IPS-20b (cell line): ENCODE results near the gene LHX2.

Source experiments
- H3K27ac ChIP-seq: one replicate; pipeline ENCODE4 v1.5.1; 2013; ENCODE audit warnings: low read length
- H3K27me3 ChIP-seq: 2 replicates; pipeline ENCODE4 v1.6.1; 2013; ENCODE audit warnings: mild to moderate bottlenecking, low read length, inconsistent platforms; ENCODE audit not compliant: insufficient read depth
- H3K36me3 ChIP-seq: 2 replicates; pipeline ENCODE4 v1.6.1; 2013; ENCODE audit warnings: low read depth, mild to moderate bottlenecking, inconsistent platforms, low read length, moderate library complexity; ENCODE audit not compliant: insufficient read depth
- H3K4me1 ChIP-seq: 2 replicates; pipeline ENCODE4 v1.6.1; 2013; ENCODE audit warnings: mild to moderate bottlenecking, control low read depth, inconsistent platforms, low read length, moderate library complexity; ENCODE audit not compliant: insufficient read depth
- H3K4me3 ChIP-seq: 2 replicates; pipeline ENCODE4 v1.5.1; 2013; ENCODE audit warnings: mild to moderate bottlenecking, low read length, inconsistent platforms
- H3K9ac ChIP-seq: 2 replicates; pipeline ENCODE4 v1.6.1; 2013; ENCODE audit warnings: low read depth, mild to moderate bottlenecking, inconsistent platforms, low read length, moderate library complexity
- H3K9me3 ChIP-seq: 2 replicates; pipeline ENCODE4 v1.6.1; 2013; ENCODE audit warnings: mild to moderate bottlenecking, low read depth, low read length, inconsistent platforms; ENCODE audit not compliant: insufficient read depth

LHX2 gene

GRCh38 chr9:124016175-124017050 lies 4.8 kb downstream of the LHX2 start:
- Histone ChIP-seq H3K27ac (no peak overlapping the region), H3K36me3 (no peaks in the 10 kb centered on the region), H3K9me3 (peaks cover 4% of the 10 kb centered on the region; the same call in 1 of the 2 replicates), H3K4me3 (peak overlapping the region; percentile 68; the same call in 1 of the 2 replicates), H3K27me3 (peaks cover 100% of the 10 kb centered on the region), H3K9ac (no peak overlapping the region), H3K4me1 (peaks cover 19% of the 10 kb centered on the region; the same call in 1 of the 2 replicates)

DNA sequence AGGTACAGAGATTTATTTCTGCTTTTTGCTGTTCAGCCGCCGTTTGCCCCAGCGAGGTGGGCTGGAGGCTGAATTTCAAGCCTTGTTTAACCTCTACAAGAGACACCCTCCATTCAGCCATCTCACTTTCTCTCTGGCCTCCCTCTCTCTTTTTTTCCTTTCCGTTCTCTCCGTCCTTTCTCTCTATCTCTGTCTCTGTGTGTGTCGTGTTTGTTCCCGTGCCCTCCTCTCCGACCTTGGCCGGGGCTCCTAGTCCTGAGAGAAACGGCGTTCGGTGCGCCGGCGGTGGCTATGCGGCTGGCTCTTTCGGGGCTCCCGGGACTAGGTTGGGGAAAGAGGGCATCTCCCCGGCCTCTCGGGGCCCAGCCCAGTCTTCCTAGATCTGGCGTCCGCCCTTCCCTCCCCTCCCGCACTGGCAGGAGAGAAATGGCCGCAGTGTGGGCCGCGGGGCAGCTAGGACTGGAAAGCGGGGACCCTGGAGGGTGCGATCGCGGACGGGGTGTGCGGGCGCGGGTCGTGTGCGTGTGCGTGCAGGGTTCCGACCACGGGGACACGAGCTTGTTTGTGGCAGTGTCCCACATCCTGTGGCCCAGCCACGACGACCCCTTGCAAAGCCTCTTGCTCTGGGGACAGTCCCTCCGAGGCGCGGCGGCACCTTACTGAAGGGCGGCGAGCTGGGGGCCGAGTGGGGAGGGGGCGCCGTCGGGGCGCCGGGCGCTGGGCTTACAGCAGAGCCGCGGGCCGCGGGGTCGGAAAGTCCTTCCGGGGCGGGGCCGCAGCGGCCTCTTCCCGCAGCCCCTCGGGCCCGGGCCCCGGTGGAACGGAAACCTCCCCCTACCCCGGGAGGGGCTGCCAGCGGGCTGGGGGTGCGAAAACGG lies 5.7 kb downstream of the LHX2 start:
- Histone ChIP-seq H3K4me3 (peak overlapping the region; percentile 68; the same call in 1 of the 2 replicates), H3K27ac (no peak overlapping the region), H3K9me3 (peaks cover 4% of the 10 kb centered on the region; the same call in 1 of the 2 replicates), H3K27me3 (peaks cover 100% of the 10 kb centered on the region), H3K4me1 (peaks cover 19% of the 10 kb centered on the region; the same call in 1 of the 2 replicates), H3K36me3 (no peaks in the 10 kb centered on the region), H3K9ac (no peak overlapping the region)

DNA sequence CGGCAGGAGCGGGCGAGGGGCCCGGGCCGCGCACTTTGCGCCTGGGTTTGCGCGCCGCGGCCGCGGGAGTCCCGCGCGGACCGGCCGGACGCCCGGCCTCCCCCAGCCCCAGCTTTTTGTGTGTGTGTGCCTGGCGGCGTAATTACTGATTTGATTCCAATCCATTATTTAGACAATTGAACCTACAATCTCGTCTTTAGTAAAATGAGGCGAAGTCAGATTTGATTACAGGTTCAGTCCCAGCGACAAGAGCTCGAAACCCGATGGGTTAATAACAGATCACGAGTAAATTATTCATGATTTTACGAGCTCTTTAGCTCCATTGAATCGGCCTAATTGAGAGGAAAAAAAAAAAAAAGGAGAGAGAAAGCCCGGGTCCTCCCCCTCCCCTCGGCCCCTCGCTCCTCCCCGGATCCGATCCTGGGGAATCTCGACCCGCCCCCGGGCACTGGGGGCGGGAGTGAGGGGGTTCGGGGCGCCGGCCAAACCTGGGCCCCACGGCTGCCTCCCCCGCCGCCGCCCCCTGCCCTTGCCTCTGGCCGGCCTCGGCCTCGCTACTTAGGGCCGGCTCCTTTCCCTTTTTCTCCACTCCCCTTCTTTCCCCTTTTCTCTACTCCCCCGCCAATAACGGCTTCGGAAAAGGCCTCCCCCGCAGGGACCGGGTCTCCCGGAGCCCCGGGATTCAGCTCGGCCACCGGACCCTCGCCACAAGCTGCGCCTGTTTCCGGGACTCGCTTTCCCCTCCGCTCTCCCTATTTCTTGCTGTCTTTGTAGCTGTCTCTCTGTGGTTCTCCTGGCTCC lies 6.6 kb downstream of the LHX2 start:
- no peak overlapping the region for H3K9ac ChIP-seq
- H3K36me3 ChIP-seq: no peaks in the 10 kb centered on the region
- H3K4me1 ChIP-seq: peaks cover 19% of the 10 kb centered on the region; the same call in 1 of the 2 replicates
- no peak overlapping the region for H3K27ac ChIP-seq
- peak overlapping the region; percentile 68 for H3K4me3 ChIP-seq
- H3K27me3 ChIP-seq: peaks cover 100% of the 10 kb centered on the region
- peaks cover 4% of the 10 kb centered on the region; the same call in 1 of the 2 replicates for H3K9me3 ChIP-seq

DNA sequence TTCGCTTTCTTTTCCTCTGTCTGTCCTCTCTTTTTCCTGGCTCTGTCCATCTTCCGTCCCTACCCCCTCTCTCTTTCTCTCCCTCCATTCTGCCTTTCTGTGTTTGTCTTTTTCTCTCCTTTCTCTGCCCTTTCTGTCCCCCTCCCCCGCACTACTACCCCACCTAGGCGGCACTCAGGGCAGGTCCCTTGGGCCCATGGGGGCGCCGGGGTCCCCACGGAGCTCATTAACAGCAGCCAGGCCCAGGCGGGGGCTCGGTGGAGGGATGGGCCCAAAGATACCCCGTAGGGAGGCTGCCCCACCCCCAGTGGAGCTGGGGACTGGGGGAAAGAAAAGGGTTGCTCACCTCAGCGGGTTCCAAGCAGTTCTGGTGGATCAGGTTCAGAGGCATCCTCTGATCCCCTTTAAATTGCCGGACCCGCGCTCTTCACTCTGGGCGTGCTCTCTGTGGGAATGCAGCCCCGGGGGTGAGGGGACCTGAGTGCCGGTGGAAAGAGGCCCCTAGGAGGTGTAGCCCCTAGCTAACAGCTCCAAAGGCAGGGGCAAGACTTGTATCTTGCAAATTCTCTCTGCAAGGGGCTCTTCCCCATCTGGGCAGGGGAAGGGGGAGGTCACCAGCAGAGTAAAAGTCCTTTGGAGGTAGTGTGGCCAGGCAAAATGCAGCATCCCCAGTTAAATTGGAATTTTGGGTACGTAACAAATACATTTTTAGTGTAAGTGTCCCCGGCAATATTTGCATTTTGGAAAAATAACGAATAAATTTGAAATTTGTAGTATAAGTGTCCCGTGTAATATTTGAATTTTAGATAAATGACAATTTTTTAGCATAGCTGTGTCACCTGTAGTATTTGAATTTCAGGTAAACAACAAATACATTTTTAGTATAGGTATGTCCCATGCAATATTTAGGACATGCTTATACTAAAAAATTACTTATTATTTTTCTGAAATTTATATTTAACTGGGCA lies 7.4 kb downstream of the LHX2 start:
- Histone ChIP-seq H3K27me3 (peaks cover 100% of the 10 kb centered on the region), H3K4me3 (peak overlapping the region; percentile 68; the same call in 1 of the 2 replicates)

DNA sequence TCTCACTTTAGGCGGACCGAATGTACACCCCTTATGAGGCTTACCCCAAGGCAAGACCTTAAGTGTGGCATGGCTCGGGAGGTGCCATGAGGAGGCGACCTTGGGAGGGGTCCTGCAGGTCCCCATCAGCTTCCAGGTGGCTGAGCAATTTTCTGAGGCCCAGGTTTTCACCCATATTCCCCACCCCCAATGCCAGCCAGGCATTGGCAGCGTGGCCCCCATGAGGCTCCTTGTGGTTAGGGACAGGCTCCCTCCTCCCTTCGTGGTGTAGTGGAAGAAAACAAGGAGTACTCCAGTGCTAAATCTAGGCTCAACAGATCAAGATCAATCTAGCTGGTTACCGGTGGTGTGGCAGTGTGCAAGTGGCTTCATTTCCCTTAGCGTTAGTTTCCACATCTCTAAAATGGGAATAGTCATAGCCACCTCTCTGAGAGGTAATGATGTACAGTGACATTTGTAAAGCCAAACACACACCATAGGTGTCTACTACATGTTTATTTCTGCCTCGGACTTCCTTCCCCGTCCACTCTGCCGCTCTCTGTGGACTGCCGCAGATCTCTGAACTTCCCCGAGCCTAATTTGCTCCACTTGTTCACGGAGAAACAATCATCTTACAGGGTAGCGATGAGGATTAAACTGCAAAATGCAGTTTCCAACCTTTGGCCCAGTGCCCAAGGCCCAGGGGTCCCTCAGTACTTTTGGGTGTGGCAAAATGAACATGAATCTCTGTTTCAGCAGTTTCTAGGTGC lies 8.4 kb downstream of the LHX2 start:
- Histone ChIP-seq H3K4me3 (no peak overlapping the region), H3K9me3 (no peaks in the 10 kb centered on the region; the same call in 1 of the 2 replicates), H3K9ac (no peak overlapping the region), H3K27ac (no peak overlapping the region), H3K4me1 (peaks cover 19% of the 10 kb centered on the region; the same call in 1 of the 2 replicates), H3K36me3 (no peaks in the 10 kb centered on the region), H3K27me3 (peaks cover 100% of the 10 kb centered on the region)

More for the DNA sequence above, 7.4 kb downstream of the LHX2 start:
- H3K9me3 ChIP-seq: no peaks in the 10 kb centered on the region; the same call in 1 of the 2 replicates
- no peak overlapping the region for H3K9ac ChIP-seq
- H3K27ac ChIP-seq: no peak overlapping the region
- H3K36me3 ChIP-seq: no peaks in the 10 kb centered on the region
- H3K4me1 ChIP-seq: peaks cover 19% of the 10 kb centered on the region; the same call in 1 of the 2 replicates

DNA sequence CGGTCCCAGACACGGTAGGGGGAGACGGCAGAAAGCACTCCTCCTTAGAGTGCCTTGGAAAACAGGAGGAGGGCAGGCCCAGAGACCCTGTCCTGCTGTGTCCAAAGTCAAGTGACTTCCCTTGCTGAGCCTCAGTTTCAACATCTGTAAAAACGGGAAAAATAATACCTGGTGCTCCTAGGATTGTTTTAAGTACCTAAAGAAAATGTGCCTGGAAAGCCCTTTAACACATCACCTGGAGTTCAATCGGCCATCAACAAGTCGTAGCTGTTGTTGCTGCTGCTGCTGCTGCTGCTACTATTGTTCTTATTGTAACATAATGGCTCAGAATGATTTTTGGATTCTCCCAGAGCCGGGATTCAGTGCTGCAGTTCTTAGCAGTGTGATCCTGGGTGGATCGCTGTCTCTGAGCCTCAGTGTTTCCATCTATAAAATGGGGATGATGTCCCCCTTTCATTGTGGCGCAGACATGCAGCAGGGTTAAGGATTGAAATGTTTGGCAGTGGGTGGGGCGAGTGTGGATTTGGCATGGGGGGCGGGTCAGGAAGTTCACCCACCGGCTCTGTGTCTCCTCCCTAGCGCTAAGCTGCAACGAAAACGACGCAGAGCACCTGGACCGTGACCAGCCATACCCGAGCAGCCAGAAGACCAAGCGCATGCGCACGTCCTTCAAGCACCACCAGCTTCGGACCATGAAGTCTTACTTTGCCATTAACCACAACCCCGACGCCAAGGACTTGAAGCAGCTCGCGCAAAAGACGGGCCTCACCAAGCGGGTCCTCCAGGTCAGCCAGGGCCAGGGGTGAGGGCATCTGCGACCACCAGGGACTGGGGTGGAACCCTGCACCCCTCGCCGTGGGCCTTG lies 9.2 kb downstream of the LHX2 start:
- Histone ChIP-seq H3K27ac (no peak overlapping the region), H3K4me1 (peaks cover 14% of the 10 kb centered on the region; the same call in 1 of the 2 replicates), H3K27me3 (peaks cover 100% of the 10 kb centered on the region), H3K36me3 (no peaks in the 10 kb centered on the region), H3K9ac (no peak overlapping the region), H3K4me3 (no peak overlapping the region), H3K9me3 (no peaks in the 10 kb centered on the region; the same call in 1 of the 2 replicates)

GRCh38 chr9:124021385-124021769 lies 9.8 kb downstream of the LHX2 start:
- Histone ChIP-seq H3K27me3 (peaks cover 99% of the 10 kb centered on the region), H3K36me3 (no peaks in the 10 kb centered on the region), H3K4me1 (peaks cover 13% of the 10 kb centered on the region; the same call in 1 of the 2 replicates), H3K9me3 (no peaks in the 10 kb centered on the region; the same call in 1 of the 2 replicates), H3K9ac (no peak overlapping the region), H3K4me3 (no peak overlapping the region), H3K27ac (no peak overlapping the region)

DNA sequence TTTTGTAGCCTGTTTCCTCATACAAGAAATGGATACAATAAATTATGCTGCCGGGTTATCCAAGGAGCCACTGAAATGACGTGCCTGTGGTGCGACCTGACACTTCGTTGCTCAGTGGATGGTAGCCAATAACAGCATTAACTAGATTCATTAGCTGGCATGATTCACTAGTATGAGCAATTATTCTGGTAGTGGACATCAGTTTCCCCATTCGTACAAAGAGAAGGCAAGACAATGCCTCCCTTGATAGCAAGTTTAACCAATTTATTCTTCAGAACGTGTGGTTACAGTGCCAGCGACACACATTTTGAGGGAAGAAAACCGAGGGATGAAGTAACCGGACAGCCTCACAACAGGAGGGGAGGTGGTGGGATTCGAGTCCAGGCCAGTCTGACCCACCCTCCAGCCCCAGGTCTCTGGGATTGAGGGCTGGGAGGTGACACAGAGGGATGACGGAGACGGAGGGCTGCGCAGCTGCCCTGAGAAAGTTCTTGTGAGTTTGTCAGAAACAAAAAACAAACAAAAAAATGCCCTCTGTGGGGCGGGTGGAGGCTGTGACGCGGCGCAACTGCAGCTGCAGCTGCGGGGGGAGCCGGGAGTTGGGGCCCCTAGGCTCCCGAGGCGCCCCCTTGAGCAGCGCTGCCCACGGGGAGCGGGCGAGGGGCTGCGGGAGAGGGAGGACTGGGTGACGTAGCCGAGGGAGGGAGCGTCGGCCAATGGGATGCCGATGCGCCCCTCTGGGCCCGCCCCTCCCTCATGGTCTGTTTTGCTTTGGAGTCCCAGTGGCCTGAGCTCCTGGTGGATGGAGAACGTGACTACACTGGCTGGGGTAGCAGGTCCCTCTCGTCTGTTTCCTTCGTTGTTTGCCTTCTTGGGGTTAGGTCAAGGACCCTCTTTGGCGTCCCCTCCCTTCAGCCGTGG lies 10.9 kb downstream of the LHX2 start:
- Histone ChIP-seq H3K4me3 (peak overlapping the region; percentile 28; the same call in 1 of the 2 replicates), H3K27ac (no peak overlapping the region), H3K9me3 (no peaks in the 10 kb centered on the region), H3K36me3 (no peaks in the 10 kb centered on the region), H3K27me3 (peaks cover 98% of the 10 kb centered on the region), H3K4me1 (peaks cover 9% of the 10 kb centered on the region; the same call in 1 of the 2 replicates), H3K9ac (no peak overlapping the region)
